Mucosa of descending colon (tissue), 3 donors: ENCODE data around the gene CTAG2. TPM values are rescaled to one million over a fixed set of nuclear protein-coding genes. Genes with fewer than 3 reads are reported as not detected.

Source experiments
- ATAC-seq: fragments of 200-7000 bp; cut with Tn5 transposase; one replicate; pipeline ENCODE4 v1.9.1; 2020; ENCODE audit warnings: mild to moderate bottlenecking, moderate library complexity
- DNase-seq, 3 donors: peaks; one replicate each; pipeline ENCODE4 v3.0.0-alpha.2; 2020
- H3K36me3 ChIP-seq: fragments of 200-600 bp; one replicate; pipeline ENCODE4 v1.8.0; 2021; ENCODE audit warnings: low read depth, mild to moderate bottlenecking
- H3K4me1 ChIP-seq: fragments of 200-600 bp; one replicate; pipeline ENCODE4 v1.8.0; 2021; ENCODE audit warnings: low read depth, mild to moderate bottlenecking
- H3K4me3 ChIP-seq: fragments of 200-600 bp; one replicate; pipeline ENCODE4 v1.8.0; 2021; ENCODE audit warnings: mild to moderate bottlenecking
- H3K9me3 ChIP-seq: fragments of 200-600 bp; one replicate; pipeline ENCODE4 v1.8.0; 2021; ENCODE audit warnings: mild to moderate bottlenecking
- intact Hi-C, 2 donors: fragments of 100-400 bp; cut with DNase I in 1 of 2; cut with micrococcal nuclease in 1 of 2; formaldehyde crosslinking; loops; one replicate each; pipeline versions ENCODE4 v1.11.0 to v1.11.1; 2022; cut with DNase I, micrococcal nuclease
- total RNA-seq, 3 donors: library from RNA; stranded (reverse); fragmentation: NEBNext Ultra II Directional in 2 of 3; extraction: Animal tissue kit (Norgen Biotek cat#: 25700) in 2 of 3; gene quantifications; one replicate each; pipeline versions ENCODE4 v1.2.1 to v1.2.4, GENCODE V29; 2021 to 2023
- TF ChIP-seq, protein P1 (sequence below): fragments of 200-600 bp; IDR thresholded peaks from one replicate; pipeline ENCODE4 v1.8.0; 2022; ENCODE audit warnings: antibody characterized with exemption, mild to moderate bottlenecking
- donor health status: DM: no; HTN: no; CAD: no; lungs with moderate emphysema.
- donor health status: DM: no; HTN: no; CAD: no.
- donor health status: DM: no; HTN: yes; CAD: no.

Gene CTAG2
- total RNA-seq, 3 donors from 2014 or later: not detected

GRCh38 chrX:154655786-154656185 is 2.4 kb upstream of the CTAG2 start:
- TF ChIP-seq, protein P1, sequence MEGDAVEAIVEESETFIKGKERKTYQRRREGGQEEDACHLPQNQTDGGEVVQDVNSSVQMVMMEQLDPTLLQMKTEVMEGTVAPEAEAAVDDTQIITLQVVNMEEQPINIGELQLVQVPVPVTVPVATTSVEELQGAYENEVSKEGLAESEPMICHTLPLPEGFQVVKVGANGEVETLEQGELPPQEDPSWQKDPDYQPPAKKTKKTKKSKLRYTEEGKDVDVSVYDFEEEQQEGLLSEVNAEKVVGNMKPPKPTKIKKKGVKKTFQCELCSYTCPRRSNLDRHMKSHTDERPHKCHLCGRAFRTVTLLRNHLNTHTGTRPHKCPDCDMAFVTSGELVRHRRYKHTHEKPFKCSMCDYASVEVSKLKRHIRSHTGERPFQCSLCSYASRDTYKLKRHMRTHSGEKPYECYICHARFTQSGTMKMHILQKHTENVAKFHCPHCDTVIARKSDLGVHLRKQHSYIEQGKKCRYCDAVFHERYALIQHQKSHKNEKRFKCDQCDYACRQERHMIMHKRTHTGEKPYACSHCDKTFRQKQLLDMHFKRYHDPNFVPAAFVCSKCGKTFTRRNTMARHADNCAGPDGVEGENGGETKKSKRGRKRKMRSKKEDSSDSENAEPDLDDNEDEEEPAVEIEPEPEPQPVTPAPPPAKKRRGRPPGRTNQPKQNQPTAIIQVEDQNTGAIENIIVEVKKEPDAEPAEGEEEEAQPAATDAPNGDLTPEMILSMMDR: no peak
- DNase-seq: no peak
- H3K36me3 ChIP-seq: no peaks in the 10 kb centered on the region
- H3K4me1 ChIP-seq: no peaks in the 10 kb centered on the region
- no peak overlapping the region for H3K4me3 ChIP-seq
- ATAC-seq: no peak
- intact Hi-C loops: no loop called here
- H3K9me3 ChIP-seq: no peaks in the 10 kb centered on the region

DNA sequence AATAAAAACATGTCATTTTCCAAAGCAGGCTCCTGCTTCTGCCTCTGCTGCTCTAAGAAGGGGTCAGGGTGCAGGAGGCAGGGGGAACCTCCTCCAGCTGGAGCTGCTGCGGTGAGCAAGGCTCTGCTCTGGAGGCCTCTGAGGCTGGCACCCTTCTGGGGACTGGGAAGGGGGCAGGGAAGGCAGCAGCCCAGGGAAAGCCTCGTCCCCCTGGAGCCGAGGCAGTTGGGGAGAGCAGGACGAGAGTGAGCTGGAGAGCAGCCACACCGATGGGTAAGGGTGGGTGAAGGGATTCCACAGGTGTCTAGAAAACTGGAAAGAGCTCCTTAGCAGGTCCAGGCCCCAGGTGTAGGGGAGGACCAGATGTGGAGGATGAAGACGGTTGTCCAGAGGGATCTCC is 2.0 kb upstream of the CTAG2 start:
- no peak for ATAC-seq
- TF ChIP-seq, protein P1: no peak
- Histone ChIP-seq H3K36me3 (no peaks in the 10 kb centered on the region), H3K9me3 (no peaks in the 10 kb centered on the region), H3K4me3 (no peak overlapping the region), H3K4me1 (no peaks in the 10 kb centered on the region)
- intact Hi-C loops: no loop called here
- DNase-seq: no peak

DNA sequence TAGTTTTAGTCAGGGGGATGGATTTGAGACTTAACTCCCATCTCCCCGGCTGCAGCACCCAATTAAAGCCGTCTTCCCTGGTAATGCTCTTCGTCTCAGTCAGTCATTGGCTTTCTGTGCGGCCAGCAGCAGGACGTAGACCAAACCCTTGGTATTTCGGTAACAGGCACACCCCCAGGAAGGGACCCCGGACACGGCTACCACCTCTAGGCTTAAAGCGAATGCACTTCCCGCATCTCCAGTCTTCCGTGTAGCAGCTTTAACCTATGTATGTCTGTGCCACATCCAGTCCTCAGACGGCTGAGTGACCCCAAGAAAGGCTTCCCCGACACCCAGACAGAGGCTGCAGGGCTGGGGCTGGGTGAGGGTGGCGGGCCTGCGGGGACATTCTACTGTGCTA is 1.5 kb upstream of the CTAG2 start:
- intact Hi-C loops: no loop called here
- Histone ChIP-seq H3K4me3 (no peak overlapping the region), H3K36me3 (no peaks in the 10 kb centered on the region), H3K9me3 (no peaks in the 10 kb centered on the region), H3K4me1 (no peaks in the 10 kb centered on the region)
- DNase-seq (no peak), ATAC-seq (no peak)
- TF ChIP-seq, protein P1: no peak

GRCh38 chrX:154654372-154654771 is 993 bp upstream of the CTAG2 start:
- Histone ChIP-seq H3K36me3 (no peaks in the 10 kb centered on the region), H3K9me3 (no peaks in the 10 kb centered on the region), H3K4me3 (no peak overlapping the region), H3K4me1 (no peaks in the 10 kb centered on the region)
- ATAC-seq: no peak
- TF ChIP-seq, protein P1: no peak
- peak in 1 of 3 donors; percentile 20 for DNase-seq
- intact Hi-C loops: no loop called here

DNA sequence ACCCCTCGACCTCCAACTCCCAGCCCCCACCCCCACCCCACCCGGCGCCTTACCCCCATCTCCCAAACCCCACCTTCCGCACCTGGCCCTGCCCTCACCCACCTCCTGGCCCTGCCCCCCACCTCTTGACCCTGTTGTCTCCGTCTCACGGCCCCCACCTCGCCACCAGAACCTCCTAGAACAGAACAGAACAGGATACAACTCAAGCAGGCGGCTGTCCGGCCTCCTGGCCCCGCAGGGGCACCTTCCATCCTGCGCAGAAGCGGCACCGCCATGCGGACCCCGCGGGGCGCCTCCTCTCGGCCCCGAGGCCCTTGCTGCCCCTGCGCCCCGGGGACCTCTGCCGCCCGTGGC is 354 bp downstream of the CTAG2 start:
- Histone ChIP-seq H3K4me1 (no peaks in the 10 kb centered on the region), H3K4me3 (no peak overlapping the region), H3K9me3 (no peaks in the 10 kb centered on the region), H3K36me3 (no peaks in the 10 kb centered on the region)
- ATAC-seq (no peak), DNase-seq (no peak)
- TF ChIP-seq, protein P1: no peak
- intact Hi-C loops: no loop called here

DNA sequence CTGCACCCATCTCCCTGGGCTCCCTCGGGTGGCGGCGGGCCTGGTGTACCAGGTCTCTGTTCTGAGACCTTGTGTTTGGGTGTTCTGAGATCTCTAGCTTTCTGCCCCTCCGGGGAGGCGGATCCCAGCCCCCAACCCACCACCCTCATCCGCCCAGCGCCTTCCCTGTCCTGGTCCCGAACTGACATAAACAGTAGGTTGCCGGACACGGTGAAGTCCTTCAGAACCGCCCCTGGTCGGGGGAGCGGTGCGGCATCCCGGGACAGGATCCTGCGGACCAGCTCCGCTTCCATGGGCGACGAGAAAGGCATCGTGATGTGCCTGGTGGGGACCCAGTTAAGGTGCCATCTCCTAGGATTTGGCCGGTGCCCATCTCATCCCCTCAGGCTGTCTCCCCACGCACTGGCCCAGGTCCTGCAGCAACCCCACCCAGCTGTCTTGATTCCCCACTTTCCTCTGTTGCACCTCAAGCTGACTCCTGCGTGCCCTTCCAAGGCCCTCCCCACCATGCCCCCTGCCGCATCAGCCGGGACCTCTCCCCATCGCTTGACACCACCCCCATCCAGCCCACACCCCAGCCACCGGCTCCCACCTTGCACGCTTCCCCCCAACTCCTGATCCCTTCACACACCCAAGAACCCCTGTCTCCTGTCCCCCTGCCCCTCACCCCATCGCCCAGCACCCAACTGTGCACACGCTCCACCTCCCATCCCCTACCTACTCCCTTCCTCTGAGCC is 900 bp downstream of the CTAG2 start:
- H3K36me3 ChIP-seq: no peaks in the 10 kb centered on the region
- intact Hi-C loops: no loop called here
- DNase-seq: no peak
- H3K4me3 ChIP-seq: no peak overlapping the region
- H3K4me1 ChIP-seq: no peaks in the 10 kb centered on the region
- H3K9me3 ChIP-seq: no peaks in the 10 kb centered on the region
- TF ChIP-seq, protein P1: no peak
- no peak for ATAC-seq
